NCI-H510A treated with DMSO at 0.1 percent for 48 hours (cell line): ENCODE measurements around the gene KLF3.

ENCODE experiments used
- DNase-seq: peaks from one replicate; lab custom pipeline; 2025; lab: John Stamatoyannopoulos, UW

The KLF3 gene

GRCh38 chr4:38738940-38739803, 75.2 kb downstream of the KLF3 start:
- DNase-seq = no peak

GRCh38 chr4:38740303-38740702, 76.3 kb downstream of the KLF3 start:
- no peak for DNase-seq

- DNase-seq = no peak
Observed at GRCh38 chr4:38743866-38744265, 79.9 kb downstream of the KLF3 start.

- DNase-seq = no peak
Observed at GRCh38 chr4:38745881-38746280, 81.9 kb downstream of the KLF3 start.

GRCh38 chr4:38747629-38748028, 83.6 kb downstream of the KLF3 start:
- DNase-seq = no peak

- DNase-seq = no peak
Observed at GRCh38 chr4:38749336-38749735, 85.3 kb downstream of the KLF3 start.
